Small intestine (tissue), 7 donors: ENCODE measurements around the gene GNAQ. TPM values are rescaled to one million over a fixed set of nuclear protein-coding genes. Genes with fewer than 3 reads are reported as not detected.

ENCODE experiments used
- DNase-seq, 2 donors: peaks; one replicate each; pipeline versions ENCODE4 v3.0.0 to v3.0.0-alpha.2; 2013
- FAIRE-seq: peaks from 2 replicates; lab custom pipeline; 2012; peaks lifted over from hg19 to GRCh38; lab: Jason Lieb, UNC
- H3K27ac ChIP-seq, 3 donors: one replicate each; pipeline ENCODE4 v1.5.1; 2013; ENCODE audit warnings: low read length in 2 of 3, mild to moderate bottlenecking in 2 of 3, control low read depth in 1 of 3, inconsistent platforms in 1 of 3, low read depth in 1 of 3, moderate library complexity in 1 of 3
- H3K27me3 ChIP-seq, 3 donors: one replicate each; pipeline ENCODE4 v1.6.1; 2013; ENCODE audit warnings: low read length in 3 of 3, inconsistent platforms in 1 of 3; ENCODE audit not compliant: control insufficient read depth in 3 of 3, insufficient read depth in 3 of 3
- H3K36me3 ChIP-seq, 3 donors: one replicate each; pipeline ENCODE4 v1.6.1; 2013; ENCODE audit warnings: low read length in 3 of 3, inconsistent platforms in 1 of 3, low read depth in 1 of 3, mild to moderate bottlenecking in 1 of 3, moderate library complexity in 1 of 3; ENCODE audit not compliant: control insufficient read depth in 3 of 3, insufficient read depth in 2 of 3
- H3K4me1 ChIP-seq, 3 donors: one replicate each; pipeline ENCODE4 v1.6.1; 2013; ENCODE audit warnings: low read length in 2 of 3, inconsistent platforms in 1 of 3, low read depth in 1 of 3, mild to moderate bottlenecking in 1 of 3, moderate library complexity in 1 of 3; ENCODE audit not compliant: control insufficient read depth in 3 of 3, insufficient read depth in 2 of 3
- H3K4me3 ChIP-seq, 3 donors: one replicate each; pipeline ENCODE4 v1.5.1; 2013; ENCODE audit warnings: low read length in 3 of 3, control low read depth in 1 of 3, inconsistent platforms in 1 of 3, low read depth in 1 of 3, mild to moderate bottlenecking in 1 of 3, moderate library complexity in 1 of 3
- H3K9me3 ChIP-seq, 2 donors: one replicate each; pipeline ENCODE4 v1.6.1; 2013; ENCODE audit warnings: low read depth in 1 of 2, low read length in 1 of 2; ENCODE audit not compliant: control insufficient read depth in 2 of 2, insufficient read depth in 1 of 2
- WGBS, 3 donors: extraction: QIAGEN DNeasy Blood & Tissue Kit; methylation state at CpG; one replicate each; pipeline ENCODE4 v1.1.7; 2013; 5-methylcytosine and 5-hydroxymethylcytosine counted together
- polyA plus RNA-seq, 4 donors: library from polyadenylated mRNA; stranded (reverse) in 3 of 4; unstranded in 1 of 4; fragments of 200-250 nt in 3 of 4; fragments of 120-200 nt in 1 of 4; gene quantifications; one replicate each; pipeline versions ENCODE4 v1.2.1 to v1.2.3, GENCODE V29; 2013
- donor health status: healthy with polysubstance abuse.
- donor health status: control.
- donor health status: control.
- donor health status: Bipolar disorder and iron deficiency.
- donor health status: healthy.

The GNAQ gene
- polyA plus RNA-seq, 4 donors = 10.0 to 32.3 (median 15.6) TPM

DNA sequence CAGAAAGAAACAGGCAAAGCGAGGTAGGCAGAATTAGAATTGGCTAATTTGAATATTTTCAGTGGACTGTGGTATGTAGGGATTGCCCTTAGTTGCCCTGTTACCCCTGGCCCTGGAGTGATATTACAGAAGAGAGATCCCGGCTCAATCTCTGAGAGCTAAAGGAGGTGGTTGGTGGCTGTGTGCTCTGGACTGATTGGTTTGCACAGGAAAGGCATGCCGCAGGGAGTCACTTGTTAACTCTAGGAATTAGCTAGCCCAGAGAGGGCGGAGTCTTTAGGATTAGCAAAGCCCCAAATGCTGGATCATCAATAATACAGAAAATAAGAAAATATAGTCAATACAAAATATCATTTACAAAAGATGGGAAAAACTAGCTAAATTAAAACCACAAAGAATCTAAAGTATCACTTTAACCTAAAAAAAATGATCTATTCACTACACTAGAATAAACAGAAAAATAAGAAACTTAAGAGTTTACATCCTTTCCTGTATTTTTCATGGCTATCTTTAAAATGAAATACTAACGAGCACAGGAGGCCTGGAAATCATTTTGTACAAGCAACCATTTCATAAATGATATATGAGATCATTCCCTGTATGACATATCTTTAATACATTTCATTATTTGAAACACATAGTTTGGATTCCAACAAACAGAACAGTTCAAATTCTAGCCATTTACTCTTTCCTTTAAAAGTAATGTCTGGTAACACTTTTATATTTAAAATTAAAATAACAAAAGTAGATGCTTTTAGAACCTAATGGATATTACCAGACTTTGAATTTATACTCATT is 71.1 kb downstream of the GNAQ start:
- no peak for DNase-seq
- no peak overlapping the region for H3K27ac ChIP-seq

DNA sequence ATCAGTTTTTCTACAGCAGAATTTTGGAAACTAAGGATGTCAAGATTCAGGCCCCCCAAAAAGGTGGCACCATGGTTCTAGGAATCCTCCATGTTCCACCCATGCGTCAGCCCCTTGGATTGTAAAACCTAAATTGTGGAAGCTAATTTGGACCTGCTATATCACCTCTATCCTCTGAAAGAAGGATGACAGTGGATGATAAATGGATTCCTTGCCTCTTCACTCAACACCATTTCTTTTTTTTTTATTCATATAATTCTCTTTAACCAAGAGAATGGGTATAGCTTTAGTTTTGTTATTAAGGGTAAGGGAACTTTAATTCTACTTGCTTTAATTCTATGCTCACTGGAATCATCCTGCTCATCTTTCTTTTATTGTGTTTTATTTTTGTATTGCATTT is 71.8 kb downstream of the GNAQ start:
- peaks cover 0 to 5% (median 0%) of the 10 kb centered on the region in 3 donors for H3K4me1 ChIP-seq
- no peaks in the 10 kb centered on the region for H3K27me3 ChIP-seq
- H3K36me3 ChIP-seq = no peaks in the 10 kb centered on the region
- H3K4me3 ChIP-seq = no peak overlapping the region
- WGBS, 3 donors = 94 to 100% (median 100%) methylated on average over 1 of the region's 1 CpG
- no peak for FAIRE-seq
- no peak overlapping the region for H3K27ac ChIP-seq
- no peaks in the 10 kb centered on the region for H3K9me3 ChIP-seq
- DNase-seq = no peak

More for the DNA sequence above, 71.1 kb downstream of the GNAQ start:
- Histone ChIP-seq H3K36me3 (no peaks in the 10 kb centered on the region), H3K4me3 (no peak overlapping the region), H3K9me3 (no peaks in the 10 kb centered on the region), H3K27me3 (no peaks in the 10 kb centered on the region), H3K4me1 (peaks cover 0 to 5% (median 0%) of the 10 kb centered on the region in 3 donors)
- WGBS, 3 donors = 81 to 92% (median 86%) methylated on average over 5 of the region's 5 CpGs
- FAIRE-seq = peak; percentile 36

DNA sequence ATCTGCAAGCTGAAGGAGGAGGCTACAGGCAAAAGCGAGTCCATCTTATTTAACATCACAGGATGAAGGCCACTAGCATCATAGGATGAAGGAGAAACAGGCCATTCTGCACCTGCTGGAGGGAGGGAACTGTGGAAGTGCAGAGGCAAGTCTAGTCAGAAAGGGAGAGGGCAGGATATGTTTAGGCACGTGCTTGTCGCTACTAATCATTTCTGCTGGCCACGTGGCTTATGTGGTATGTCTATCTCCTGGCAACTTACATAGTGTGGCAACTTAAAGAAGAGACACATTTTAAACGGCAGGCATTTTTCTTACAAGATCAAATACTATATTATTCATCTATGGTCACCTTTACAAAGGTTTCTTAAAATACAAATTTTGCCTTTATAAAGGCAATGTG is 74.0 kb downstream of the GNAQ start:
- no peak for FAIRE-seq
- Histone ChIP-seq H3K9me3 (no peaks in the 10 kb centered on the region), H3K4me3 (no peak overlapping the region), H3K4me1 (peaks cover 0 to 17% (median 0%) of the 10 kb centered on the region in 3 donors), H3K36me3 (no peaks in the 10 kb centered on the region), H3K27ac (no peak overlapping the region), H3K27me3 (no peaks in the 10 kb centered on the region)
- WGBS, 3 donors = 78 to 84% (median 79%) methylated on average over 5 of the region's 5 CpGs
- DNase-seq = no peak

DNA sequence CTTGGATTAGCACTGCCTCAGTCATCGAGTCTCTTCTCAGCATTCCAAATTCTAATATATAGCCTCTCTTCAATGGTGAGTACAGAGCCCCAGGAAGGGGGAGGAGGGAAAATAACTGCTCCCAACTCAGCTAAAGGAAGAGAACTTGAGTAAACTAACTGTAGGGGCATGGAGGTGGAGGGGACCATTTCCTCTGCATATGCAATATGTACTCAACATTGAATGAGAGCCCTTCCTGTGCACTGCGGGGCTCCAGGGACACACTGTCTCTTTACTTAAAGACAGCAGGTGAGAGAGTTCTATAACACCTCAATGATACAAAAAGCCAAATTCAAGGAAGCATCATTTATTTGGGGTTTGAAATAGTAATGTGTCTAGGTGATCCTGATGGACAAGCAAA is 75.1 kb downstream of the GNAQ start:
- no peaks in the 10 kb centered on the region for H3K27me3 ChIP-seq
- DNase-seq (no peak), FAIRE-seq (no peak)
- no peak overlapping the region for H3K4me3 ChIP-seq
- no peaks in the 10 kb centered on the region for H3K36me3 ChIP-seq
- H3K9me3 ChIP-seq = no peaks in the 10 kb centered on the region
- H3K27ac ChIP-seq = no peak overlapping the region
- WGBS, 3 donors = 66 to 85% (median 81%) methylated on average over 2 of the region's 2 CpGs
- peaks cover 0 to 17% (median 0%) of the 10 kb centered on the region in 3 donors for H3K4me1 ChIP-seq

DNA sequence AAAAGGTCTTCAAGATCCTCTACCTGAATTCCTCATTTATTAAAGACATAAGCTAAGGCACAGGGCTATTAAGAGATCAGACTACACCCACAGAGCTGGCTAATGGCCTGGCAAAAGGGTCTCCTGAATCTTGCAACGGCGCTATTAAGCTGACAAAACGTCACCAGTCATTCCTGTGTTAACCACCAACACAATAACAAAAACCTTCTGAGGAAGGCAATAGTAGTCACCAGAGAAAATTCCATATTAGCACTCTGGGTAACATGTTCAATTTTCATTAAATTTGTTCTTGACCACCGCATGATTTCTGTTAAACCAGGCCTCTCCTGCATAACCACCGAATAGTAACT is 77.0 kb downstream of the GNAQ start:
- Histone ChIP-seq H3K27me3 (no peaks in the 10 kb centered on the region), H3K9me3 (no peaks in the 10 kb centered on the region), H3K36me3 (no peaks in the 10 kb centered on the region), H3K4me3 (no peak overlapping the region), H3K4me1 (peaks cover 0 to 18% (median 0%) of the 10 kb centered on the region in 3 donors), H3K27ac (no peak overlapping the region)
- FAIRE-seq = no peak
- 87 to 91% (median 88%) methylated on average over 5 of the region's 5 CpGs for WGBS, 3 donors
- no peak for DNase-seq

DNA sequence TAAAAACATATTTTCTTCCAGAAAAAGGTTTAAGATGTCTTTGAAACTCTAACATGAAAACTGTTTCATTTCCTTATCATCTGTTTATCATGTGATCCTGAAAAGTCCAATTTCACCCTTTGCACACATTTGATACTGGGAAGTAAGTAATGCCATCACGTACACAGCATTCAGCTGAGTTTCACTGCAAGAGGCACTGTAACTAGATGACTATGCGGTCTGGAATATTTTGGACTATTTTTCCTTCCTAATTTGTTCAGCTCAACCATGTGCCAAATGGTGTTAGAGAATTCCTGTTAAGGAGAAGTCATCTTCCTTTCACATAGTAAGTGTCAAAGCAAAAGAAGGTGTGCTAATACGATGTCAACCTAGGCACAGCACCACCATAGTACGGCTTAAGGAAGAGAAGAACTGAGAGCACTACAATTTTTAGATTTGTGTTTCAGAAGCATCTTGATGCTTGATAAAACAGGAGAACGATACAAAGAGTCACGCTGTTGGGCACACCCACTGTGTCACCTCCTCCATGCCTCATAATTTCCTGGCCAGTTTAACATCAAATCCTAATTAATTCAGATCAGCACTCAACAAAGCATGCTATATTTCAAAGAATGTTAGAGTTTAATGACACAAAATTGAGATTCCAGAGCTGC is 77.5 kb downstream of the GNAQ start:
- H3K36me3 ChIP-seq = no peaks in the 10 kb centered on the region
- no peak overlapping the region for H3K27ac ChIP-seq
- no peak for FAIRE-seq
- H3K4me1 ChIP-seq = peaks cover 0 to 21% (median 0%) of the 10 kb centered on the region in 3 donors
- no peak for DNase-seq
- H3K4me3 ChIP-seq = no peak overlapping the region
- WGBS, 3 donors = 73 to 79% (median 79%) methylated on average over 6 of the region's 6 CpGs
- H3K27me3 ChIP-seq = no peaks in the 10 kb centered on the region
- no peaks in the 10 kb centered on the region for H3K9me3 ChIP-seq

DNA sequence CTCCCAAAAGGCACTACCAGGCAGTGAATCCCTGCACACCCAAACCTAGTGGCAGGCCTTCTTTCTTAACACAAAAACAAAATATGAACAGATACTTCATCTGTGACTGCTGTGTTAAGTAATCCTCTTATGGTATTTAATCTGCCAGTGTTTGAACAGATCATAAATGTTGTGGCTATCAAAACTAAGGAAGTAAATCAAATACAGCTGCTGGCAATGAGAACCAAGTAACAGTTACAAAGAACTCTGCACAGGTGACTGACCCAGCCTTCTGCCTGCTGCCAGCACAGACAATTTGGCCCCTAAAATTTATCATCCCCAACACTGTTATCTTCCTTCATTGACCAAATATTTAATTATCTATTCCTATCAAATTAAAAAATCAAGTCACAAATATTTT is 78.0 kb downstream of the GNAQ start:
- Histone ChIP-seq H3K36me3 (no peaks in the 10 kb centered on the region), H3K9me3 (no peaks in the 10 kb centered on the region), H3K27me3 (no peaks in the 10 kb centered on the region), H3K4me1 (peaks cover 0 to 21% (median 0%) of the 10 kb centered on the region in 3 donors), H3K4me3 (no peak overlapping the region), H3K27ac (no peak overlapping the region)
- no peak for DNase-seq
- FAIRE-seq = no peak

DNA sequence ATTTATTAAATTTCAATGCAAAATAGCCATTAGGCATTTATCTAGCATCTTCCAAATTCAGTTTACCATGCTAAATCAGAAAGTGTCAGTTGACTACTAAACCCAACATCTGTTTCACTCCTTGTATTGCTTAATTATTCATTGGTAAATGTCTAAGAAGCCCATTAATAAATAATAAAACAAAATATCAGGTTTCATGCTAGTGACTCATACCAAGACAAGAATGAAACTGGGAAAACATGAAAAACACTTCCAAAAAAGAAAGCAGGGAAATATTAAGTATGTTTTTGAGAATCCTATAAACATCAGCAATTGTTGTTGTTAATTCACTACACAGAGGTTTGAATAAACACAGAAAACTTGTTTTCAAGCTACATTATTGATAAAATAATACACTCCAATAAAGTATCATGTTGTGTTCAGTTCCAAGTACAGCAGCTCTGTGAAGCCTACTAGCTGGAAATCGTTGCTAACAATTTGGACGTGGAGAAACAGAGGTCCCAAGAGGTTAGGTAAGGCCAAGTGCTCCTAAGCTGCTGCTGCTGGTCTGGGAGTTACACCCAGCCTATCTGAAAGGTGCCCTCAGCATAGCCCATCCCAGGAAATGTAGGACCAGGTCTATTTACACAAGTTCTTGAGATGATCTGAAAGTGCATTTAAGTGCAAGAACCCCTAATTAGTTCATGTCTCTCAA is 78.8 kb downstream of the GNAQ start:
- Histone ChIP-seq H3K27ac (peak overlapping the region in 1 of 3 donors; percentile 48), H3K36me3 (peaks cover 0 to 3% (median 0%) of the 10 kb centered on the region in 3 donors), H3K27me3 (no peaks in the 10 kb centered on the region), H3K4me1 (peaks cover 0 to 21% (median 0%) of the 10 kb centered on the region in 3 donors), H3K9me3 (no peaks in the 10 kb centered on the region), H3K4me3 (no peak overlapping the region)
- 11 to 39% (median 35%) methylated on average over 2 of the region's 2 CpGs for WGBS, 3 donors
- FAIRE-seq (no peak), DNase-seq (no peak)
